Upper lobe of right lung (tissue), 1 donor: ENCODE data around the gene UFSP1. TPM values are rescaled to one million over a fixed set of nuclear protein-coding genes. Genes with fewer than 3 reads are reported as not detected.
A peak's percentile ranks its signal among the peaks of the same experiment; 100 is the strongest.

ENCODE experiments used
- ATAC-seq: fragments of 200-7000 bp; cut with Tn5 transposase; one replicate; pipeline ENCODE4 v1.9.1; 2020; ENCODE audit warnings: mild to moderate bottlenecking, moderate library complexity
- DNase-seq: peaks from one replicate; pipeline ENCODE4 v3.0.0-alpha.2; 2020
- H3K27ac ChIP-seq: fragments of 200-600 bp; one replicate; pipeline ENCODE4 v1.8.0; 2022
- H3K27me3 ChIP-seq: fragments of 200-600 bp; one replicate; pipeline ENCODE4 v1.8.0; 2022; ENCODE audit warnings: mild to moderate bottlenecking
- H3K36me3 ChIP-seq: fragments of 200-600 bp; one replicate; pipeline ENCODE4 v1.8.0; 2022
- H3K4me1 ChIP-seq: fragments of 200-600 bp; one replicate; pipeline ENCODE4 v1.8.0; 2022
- H3K4me3 ChIP-seq: fragments of 200-600 bp; one replicate; pipeline ENCODE4 v1.8.0; 2022; ENCODE audit warnings: mild to moderate bottlenecking
- H3K9me3 ChIP-seq: fragments of 200-600 bp; one replicate; pipeline ENCODE4 v1.8.0; 2022
- intact Hi-C: fragments of 100-400 bp; cut with DNase I; formaldehyde crosslinking; loops from one replicate; pipeline ENCODE4 v1.11.0; 2022
- total RNA-seq: library from RNA; stranded (reverse); fragmentation: NEBNext Ultra II Directional; extraction: Animal tissue kit (Norgen Biotek cat#: 25700); gene quantifications from one replicate; pipeline ENCODE4 v1.2.1, GENCODE V29; 2021
- TF ChIP-seq, protein P1 (sequence below): fragments of 200-600 bp; IDR thresholded peaks from one replicate; pipeline ENCODE4 v1.8.0; 2022; ENCODE audit warnings: antibody characterized with exemption
- donor health status: DM: no; HTN: yes; CAD: no; lungs with severe emphysema.

UFSP1 gene
- total RNA-seq, 1 donor from 2014 or later: 3.1 TPM

GRCh38 chr7:100873599-100874299, 15.8 kb downstream of the UFSP1 start:
- peak overlapping the region; percentile 93 for H3K4me3 ChIP-seq
- TF ChIP-seq, protein P1, sequence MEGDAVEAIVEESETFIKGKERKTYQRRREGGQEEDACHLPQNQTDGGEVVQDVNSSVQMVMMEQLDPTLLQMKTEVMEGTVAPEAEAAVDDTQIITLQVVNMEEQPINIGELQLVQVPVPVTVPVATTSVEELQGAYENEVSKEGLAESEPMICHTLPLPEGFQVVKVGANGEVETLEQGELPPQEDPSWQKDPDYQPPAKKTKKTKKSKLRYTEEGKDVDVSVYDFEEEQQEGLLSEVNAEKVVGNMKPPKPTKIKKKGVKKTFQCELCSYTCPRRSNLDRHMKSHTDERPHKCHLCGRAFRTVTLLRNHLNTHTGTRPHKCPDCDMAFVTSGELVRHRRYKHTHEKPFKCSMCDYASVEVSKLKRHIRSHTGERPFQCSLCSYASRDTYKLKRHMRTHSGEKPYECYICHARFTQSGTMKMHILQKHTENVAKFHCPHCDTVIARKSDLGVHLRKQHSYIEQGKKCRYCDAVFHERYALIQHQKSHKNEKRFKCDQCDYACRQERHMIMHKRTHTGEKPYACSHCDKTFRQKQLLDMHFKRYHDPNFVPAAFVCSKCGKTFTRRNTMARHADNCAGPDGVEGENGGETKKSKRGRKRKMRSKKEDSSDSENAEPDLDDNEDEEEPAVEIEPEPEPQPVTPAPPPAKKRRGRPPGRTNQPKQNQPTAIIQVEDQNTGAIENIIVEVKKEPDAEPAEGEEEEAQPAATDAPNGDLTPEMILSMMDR: no peak
- no peaks in the 10 kb centered on the region for H3K27me3 ChIP-seq
- no peak for DNase-seq
- no peaks in the 10 kb centered on the region for H3K9me3 ChIP-seq
- ATAC-seq: no peak
- intact Hi-C loops: no loop called here
- peaks cover 38% of the 10 kb centered on the region for H3K4me1 ChIP-seq
- H3K36me3 ChIP-seq: peaks cover 39% of the 10 kb centered on the region
- H3K27ac ChIP-seq: peak overlapping the region; percentile 90

DNA sequence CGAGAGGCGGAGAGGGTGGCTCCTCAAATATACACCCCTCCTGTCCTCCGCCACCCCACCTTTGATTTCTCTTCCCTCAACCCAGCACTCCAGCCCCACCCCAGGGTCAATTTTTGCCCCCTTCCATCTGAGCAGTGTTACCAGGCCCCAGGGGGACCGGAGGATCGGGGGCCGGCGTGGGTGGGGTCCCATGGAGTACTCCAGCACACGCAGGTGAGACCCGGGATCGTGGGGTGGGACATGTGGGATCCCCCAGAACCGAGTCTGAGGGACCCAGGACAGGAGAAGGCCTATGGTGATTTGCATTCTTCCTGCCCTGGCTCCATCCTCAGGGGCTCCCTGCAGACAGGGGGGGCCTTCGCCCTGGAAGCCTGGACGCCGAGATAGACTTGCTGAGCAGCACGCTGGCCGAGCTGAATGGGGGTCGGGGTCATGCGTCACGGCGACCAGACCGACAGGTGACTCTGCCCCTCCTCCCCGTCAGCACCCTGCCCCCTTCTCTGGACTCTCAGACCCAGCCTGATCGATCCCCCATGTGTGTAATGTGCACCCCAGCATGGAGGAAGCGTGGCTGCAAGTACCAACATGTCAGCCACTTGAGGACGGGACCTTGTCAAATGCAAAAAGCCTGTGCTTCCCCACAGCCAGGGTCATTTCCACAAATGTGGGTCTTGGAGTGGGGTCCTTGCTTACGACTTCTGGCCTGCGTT, 21.6 kb downstream of the UFSP1 start:
- H3K4me1 ChIP-seq: peaks cover 35% of the 10 kb centered on the region
- H3K9me3 ChIP-seq: no peaks in the 10 kb centered on the region
- ATAC-seq (peak; percentile 0), DNase-seq (no peak)
- H3K36me3 ChIP-seq: peaks cover 19% of the 10 kb centered on the region
- H3K4me3 ChIP-seq: peak overlapping the region; percentile 88
- H3K27ac ChIP-seq: peak overlapping the region; percentile 97
- intact Hi-C loops: no loop called here
- TF ChIP-seq, protein P1: no peak
- no peaks in the 10 kb centered on the region for H3K27me3 ChIP-seq

DNA sequence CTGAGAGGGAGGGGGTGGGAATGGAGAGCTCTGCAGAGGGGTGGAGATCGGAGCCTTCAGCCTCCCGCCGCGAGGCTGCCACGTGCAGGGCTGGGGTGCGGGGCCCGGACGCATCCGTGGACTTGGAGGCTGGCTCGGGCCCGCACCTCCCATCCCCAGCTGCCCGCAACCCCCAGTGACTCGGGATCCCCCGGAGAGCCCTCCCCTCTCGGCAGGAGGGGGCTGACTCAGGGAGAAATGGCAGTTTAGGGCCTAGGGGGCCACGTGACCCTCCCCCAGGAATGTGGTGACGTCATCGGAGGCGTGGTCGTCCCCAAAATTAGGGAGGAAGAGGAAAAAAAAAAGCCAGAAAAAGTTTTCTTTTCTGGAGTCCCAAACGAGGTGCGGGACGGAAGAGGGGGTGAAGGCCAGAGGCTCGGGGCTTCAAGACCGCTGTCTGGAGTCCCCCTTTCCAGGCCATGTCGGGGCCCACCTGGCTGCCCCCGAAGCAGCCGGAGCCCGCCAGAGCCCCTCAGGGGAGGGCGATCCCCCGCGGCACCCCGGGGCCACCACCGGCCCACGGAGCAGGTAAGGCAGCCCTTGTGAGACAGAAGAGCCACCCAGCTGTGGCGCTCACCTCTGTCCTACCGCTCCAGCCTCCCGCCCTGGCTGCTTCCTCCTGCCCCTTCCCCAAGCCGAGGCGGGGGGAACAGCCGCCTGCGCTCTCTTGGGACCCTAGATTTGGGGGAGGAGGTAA, 22.3 kb downstream of the UFSP1 start, which contains the start of gene TRIP6:
Gene TRIP6, plus strand, starts transcription at position 348 of the 736 bp plus-strand sequence. Its CDS starts 111 bp downstream, at position 459.
- ATAC-seq (peak; percentile 76), DNase-seq (peak; percentile 92)
- intact Hi-C loops: no loop called here
- H3K9me3 ChIP-seq: no peaks in the 10 kb centered on the region
- no peaks in the 10 kb centered on the region for H3K27me3 ChIP-seq
- peak within 1 kb of the TSS; percentile 97 for H3K27ac ChIP-seq
- H3K36me3 ChIP-seq: peaks cover 20% of the 10 kb centered on the region
- peaks cover 35% of the 10 kb centered on the region for H3K4me1 ChIP-seq
- peak within 1 kb of the TSS; percentile 88 for H3K4me3 ChIP-seq
- TF ChIP-seq, protein P1: no peak

DNA sequence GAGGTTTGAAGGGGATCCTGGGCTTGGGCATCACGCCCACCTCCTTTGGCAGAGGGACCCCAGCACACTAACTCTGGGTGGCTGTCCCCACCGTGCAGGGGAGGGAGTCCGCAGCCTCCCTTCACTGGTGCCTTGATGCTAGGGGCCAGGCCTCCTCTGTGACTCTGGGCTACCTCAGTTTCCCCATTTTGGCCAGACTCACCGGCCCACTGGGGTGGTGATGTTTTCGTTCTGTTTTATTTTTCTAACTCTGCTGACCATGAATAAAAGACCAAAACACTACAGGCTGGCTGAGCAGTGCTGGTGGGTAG, 22.8 kb downstream of the UFSP1 start:
- H3K4me3 ChIP-seq: peak overlapping the region; percentile 88
- intact Hi-C loops: no loop called here
- H3K36me3 ChIP-seq: peaks cover 18% of the 10 kb centered on the region
- TF ChIP-seq, protein P1: no peak
- H3K9me3 ChIP-seq: no peaks in the 10 kb centered on the region
- H3K4me1 ChIP-seq: peaks cover 35% of the 10 kb centered on the region
- no peak for DNase-seq
- no peak for ATAC-seq
- H3K27me3 ChIP-seq: no peaks in the 10 kb centered on the region
- peak overlapping the region; percentile 97 for H3K27ac ChIP-seq

DNA sequence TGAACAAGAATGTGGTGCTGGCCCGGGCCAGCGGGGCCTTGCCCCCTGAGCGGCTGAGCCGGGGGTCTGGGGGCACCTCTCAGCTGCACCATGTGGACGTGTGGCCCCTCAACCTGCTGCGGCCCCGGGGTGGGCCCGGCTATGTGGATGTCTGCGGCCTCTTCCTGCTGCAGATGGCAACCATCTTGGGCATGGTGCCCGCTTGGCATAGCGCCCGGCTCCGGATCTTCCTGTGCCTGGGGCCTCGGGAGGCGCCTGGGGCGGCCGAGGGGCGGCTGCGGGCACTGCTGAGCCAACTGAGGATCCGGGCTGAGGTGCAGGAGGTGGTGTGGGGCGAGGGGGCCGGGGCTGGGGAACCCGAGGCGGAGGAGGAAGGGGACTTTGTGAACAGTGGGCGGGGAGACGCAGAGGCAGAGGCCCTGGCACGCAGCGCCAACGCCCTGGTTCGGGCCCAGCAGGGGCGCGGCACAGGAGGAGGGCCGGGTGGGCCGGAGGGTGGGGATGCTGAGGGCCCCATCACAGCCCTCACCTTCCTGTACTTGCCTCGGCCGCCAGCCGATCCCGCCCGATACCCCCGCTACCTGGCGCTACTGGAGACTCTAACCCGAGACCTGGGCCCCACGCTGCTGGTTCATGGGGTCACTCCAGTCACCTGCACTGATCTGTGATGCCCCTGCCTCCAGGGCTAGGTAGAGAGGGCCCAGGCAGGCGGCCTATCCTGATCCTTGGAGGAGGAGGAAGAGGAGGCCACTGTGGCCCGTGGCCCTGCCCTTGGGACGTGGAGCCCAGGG, 23.4 kb downstream of the UFSP1 start:
- intact Hi-C loops: no loop called here
- ATAC-seq (peak; percentile 71), DNase-seq (peak; percentile 93)
- Histone ChIP-seq H3K9me3 (no peaks in the 10 kb centered on the region), H3K27ac (peak overlapping the region; percentile 97), H3K4me3 (peak overlapping the region; percentile 88), H3K4me1 (peaks cover 35% of the 10 kb centered on the region), H3K27me3 (no peaks in the 10 kb centered on the region), H3K36me3 (peaks cover 18% of the 10 kb centered on the region)
- TF ChIP-seq, protein P1: no peak
